NCI-H1092 treated with DMSO at 0.1 percent for 48 hours (cell line): ENCODE data around the gene GDPD5.
"Not testable (repeated sequence)": the region's sequence is repeated elsewhere in the genome, so short reads cannot be mapped to it uniquely, and the experiment has no call there.

Experiments
- DNase-seq: peaks from one replicate; lab custom pipeline; 2025; lab: John Stamatoyannopoulos, UW

The GDPD5 gene

DNA sequence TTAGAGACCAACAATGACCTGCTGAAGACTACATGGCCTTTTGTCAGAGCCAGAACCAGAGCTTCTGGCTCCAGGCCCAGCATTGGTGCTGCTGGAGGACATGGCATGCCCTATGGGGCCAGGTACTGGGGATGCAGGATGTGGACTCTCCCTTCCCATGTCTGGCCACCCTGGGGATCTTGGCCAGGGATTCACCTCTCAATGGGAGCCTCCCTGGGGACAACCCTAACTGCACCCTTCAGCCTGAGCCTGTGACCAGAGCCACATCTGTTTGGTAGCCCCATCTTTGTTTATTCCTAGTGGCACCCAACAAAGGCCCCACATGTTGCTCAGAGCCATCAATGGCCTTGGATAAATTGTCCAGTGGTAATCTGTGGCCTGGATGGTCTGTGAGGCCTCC is 98.6 kb downstream of the GDPD5 start:
- no peak for DNase-seq

- no peak for DNase-seq
These were observed 99.0 kb downstream of the GDPD5 start for GRCh38 chr11:75426720-75427086.

DNA sequence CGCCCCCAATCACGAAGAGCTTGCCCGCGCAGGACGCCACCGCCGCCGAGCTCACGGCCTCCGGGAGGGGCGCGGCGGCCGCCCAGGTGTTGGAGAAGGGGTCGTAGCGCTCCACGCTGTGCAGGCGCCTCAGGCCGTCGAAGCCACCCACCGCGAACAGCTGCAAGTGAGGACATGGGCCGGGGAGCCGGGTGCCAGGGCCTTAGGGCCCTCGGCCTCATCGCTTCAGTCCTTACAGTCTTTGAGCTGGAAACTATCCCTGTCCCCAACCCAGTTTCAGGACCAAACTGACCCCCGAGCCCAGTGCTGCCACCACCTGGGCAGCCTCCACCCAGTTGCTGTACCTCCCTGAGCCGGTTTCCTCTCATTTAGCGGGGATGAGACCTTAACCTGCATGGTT is 100.3 kb downstream of the GDPD5 start:
- no peak for DNase-seq

GRCh38 chr11:75424396-75424795 is 101.3 kb downstream of the GDPD5 start:
- no peak for DNase-seq

DNA sequence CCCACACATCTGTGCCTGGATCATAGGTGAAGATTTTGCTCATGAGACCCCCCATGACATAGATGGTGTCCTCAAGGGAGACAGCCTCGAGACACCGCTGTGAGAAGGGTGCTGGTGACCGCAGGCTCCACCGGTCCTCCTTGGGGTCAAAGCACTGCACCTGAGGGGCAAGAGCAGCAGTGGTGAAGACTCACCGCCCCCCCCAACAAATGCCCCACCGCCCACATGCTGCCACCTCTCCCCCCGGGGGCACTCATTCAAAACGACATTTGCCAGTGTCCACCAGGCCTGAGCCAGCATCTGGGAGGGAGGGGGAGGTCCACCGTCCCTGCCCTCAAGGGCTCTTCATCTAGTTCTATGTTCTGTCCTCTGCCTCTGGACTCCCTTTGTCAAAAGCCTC is 102.0 kb downstream of the GDPD5 start:
- DNase-seq = no peak

GRCh38 chr11:75422248-75423231 is 103.2 kb downstream of the GDPD5 start:
- peak; percentile 68 for DNase-seq

- DNase-seq = no peak
These were observed 103.9 kb downstream of the GDPD5 start for GRCh38 chr11:75421902-75422247.

GRCh38 chr11:75421035-75421602 is 104.6 kb downstream of the GDPD5 start:
- DNase-seq = no peak

DNA sequence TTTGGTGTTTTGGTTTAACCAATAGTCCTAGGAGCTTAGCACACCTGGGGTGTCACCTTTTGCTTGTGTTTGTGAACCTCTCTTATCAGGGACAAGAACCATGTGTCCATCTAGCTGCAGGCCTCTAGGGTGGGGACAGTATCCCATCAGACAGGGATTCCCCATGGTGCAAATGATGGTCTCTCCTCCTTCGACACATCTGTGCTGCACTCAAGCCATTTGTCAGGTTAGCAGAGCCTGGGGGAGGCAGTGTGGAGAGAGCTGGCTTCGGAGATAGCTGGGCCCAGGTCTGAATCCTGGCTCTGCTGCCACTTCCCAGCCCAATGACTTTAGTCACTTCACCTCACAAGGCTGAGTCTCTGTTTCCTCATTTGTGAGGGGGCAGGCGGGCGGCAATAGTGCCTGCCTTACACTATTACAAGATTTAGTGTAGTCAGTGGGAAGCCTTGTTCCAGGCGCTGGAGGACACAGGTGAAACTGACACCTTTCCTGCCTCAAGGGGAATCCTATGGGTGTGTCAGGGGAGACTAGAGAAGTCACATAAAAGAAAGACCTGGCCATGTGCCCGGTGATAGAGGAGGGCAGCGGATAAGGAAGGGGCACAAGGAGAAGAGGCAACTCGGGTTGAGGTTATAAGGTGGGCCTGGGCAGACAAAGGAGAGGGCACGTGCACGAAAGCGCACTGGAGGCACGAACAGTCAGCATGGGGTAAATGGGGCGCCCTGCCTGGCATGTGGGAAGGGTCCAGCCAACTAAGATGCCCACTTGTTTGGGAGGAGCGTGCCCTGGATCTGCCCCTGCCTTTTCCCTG is 105.3 kb downstream of the GDPD5 start:
- DNase-seq = no peak

DNA sequence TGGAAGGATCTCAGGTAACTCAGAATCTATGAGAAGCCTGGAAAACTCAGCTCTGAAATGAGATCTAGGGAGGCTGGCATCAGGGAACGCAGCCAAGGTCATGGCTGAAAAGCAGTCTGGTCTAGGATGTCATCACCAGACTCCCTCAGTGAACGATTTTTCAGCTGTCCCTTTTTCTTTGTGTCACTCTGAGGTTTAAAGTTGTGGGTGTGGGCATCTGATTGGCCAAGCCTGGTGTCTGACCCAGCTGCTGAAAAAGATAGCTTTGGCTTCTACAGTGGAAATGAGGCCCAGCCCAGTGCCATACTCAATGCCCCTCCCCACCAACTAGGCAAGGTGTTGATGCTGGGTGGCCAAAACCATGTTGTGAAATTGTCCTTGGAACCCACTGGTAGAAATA is 111.9 kb downstream of the GDPD5 start:
- DNase-seq = no peak

DNA sequence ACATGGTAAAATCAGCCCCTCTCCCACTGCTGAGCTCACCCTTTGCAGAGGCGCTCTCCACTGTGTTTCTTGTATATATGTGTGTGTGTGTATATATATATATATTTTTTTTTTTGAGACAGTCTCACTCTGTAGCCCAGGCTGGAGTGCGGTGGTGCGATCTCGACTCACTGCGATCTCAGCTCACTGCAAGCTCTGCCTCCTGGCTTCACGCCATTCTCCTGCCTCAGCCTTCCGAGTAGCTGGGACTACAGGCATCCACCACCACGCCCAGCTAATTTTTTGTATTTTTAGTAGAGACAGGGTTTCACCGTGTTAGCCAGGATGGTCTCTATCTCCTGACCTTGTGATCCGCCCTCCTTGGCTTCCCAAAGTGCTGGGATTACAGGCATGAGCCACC is 112.6 kb downstream of the GDPD5 start:
- not testable (repeated sequence) for DNase-seq

- not testable (repeated sequence) for DNase-seq
These were observed 115.8 kb downstream of the GDPD5 start for GRCh38 chr11:75409971-75410370.

- DNase-seq = no peak
These were observed 116.9 kb downstream of the GDPD5 start for GRCh38 chr11:75408957-75409219.

DNA sequence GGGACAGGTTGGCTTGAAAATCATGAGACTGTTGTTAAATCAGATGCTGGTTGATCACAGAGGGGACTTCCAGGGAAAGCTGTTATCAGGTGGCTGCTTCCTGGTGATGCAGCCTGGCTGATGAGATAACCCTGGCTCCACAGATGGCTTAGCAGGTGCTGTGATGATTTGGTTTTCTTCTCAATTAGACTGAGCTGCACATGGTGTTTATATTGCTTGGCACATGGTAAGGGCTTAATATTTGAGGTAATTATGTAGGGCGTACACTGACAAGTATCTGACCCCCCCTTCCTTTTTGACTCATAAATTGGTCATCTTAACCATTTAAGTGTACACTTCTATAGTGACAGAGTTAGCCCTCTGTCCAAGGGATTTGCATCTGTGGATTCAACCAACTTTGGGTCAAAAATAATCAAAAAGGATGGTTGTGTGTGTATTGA is 119.4 kb downstream of the GDPD5 start:
- DNase-seq = no peak

GRCh38 chr11:75403983-75404658 is 121.6 kb downstream of the GDPD5 start:
- no peak for DNase-seq

DNA sequence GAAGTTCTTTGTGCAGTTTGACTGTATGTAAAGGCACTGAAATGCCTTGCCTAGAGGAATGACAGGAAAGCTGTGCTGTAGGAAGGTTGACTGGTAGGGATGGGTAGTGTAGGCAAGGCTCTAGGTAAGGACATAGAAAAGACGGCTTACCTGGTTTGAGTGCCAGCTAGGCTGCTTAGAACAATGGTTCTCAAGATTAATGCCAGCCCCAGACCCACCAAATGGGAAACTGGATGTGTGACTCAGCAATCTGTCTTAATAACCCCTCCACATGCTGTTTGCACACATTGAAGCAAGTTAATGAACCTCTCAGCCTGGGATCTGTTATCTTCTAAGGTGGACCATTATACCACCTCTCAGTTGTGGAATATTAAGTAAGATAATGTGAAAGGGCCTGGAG is 122.7 kb downstream of the GDPD5 start:
- no peak for DNase-seq

DNA sequence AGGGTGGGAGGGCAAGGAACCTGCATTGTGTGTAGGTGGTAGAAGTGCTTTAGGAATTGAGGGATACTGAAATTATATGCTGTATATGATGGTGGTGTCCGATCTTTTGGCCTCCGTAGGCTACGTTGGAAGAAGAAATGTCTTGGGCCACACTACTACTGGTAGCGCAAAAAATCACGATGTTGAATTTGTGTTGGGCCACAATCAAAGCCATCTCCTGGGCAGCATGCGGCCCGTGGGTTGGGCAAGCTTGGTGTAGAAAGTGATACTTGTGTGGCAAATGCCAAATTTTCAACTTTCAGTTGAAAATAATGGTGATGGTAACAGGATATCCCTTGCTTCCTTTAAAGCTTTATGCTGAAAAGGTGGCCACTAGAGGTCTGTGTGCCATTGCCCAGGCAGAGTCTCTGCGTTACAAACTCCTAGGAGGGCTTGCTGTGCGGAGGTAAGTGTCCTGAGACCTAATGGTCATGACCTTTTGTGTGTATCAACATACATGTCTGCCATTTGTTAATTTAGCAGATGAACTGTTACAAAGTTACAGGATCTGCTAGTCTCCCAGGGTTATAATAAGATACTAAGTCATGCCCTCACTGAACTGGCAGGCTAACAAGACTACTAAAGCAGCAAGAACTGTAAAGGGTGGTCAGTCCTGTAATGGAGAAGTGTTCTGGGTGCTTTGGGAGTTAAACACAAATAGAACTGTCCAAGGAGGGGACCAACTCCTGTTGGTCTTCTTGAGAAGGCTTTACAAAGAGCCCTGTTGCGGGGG is 123.6 kb downstream of the GDPD5 start:
- DNase-seq = no peak

DNA sequence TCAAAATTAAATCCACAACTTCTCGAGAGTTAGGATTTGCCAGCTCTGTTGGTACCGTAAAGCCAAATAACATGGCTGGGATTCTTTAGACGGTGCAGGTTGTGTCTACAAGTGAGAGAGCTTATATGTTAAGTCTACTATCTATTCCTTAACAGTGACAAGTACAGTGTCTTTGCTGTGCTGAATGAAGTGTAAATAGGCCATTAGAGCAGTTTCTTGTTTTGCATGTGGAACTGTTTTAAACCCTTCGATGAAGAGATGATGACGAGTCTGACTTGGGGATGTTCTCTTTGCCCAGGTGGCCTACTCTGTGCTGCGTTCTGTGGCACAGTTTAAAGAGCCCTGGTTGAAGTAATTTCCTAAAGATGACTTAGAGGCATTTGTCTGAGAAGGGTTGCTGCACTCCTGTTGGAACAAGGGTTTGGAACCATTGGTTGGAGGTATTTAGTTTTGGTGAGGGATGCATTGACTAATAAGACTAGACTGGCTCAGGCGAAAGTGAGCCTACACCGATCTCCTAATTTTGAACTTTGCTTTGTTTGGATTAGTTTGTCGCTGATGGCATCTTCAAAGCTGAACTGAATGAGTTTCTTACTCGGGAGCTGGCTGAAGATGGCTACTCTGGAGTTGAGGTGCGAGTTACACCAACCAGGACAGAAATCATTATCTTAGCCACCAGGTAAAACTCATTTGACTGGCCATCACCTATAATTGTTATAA is 125.4 kb downstream of the GDPD5 start:
- no peak for DNase-seq

- DNase-seq = peak; percentile 98
These were observed 126.2 kb downstream of the GDPD5 start, which contains the start of gene RPS3 for GRCh38 chr11:75399344-75400145. TSS of gene RPS3 (plus strand) at chr11:75399518. CDS start at chr11:75399548, 30 bp downstream.

GRCh38 chr11:75398906-75399305 is 126.8 kb downstream of the GDPD5 start:
- DNase-seq = no peak
